Transverse colon (tissue), 4 donors: ENCODE results near the gene WRNIP1. TPM values are rescaled to one million over a fixed set of nuclear protein-coding genes. Genes with fewer than 3 reads are reported as not detected.

Experiments
- DNase-seq: peaks from one replicate; pipeline ENCODE4 v3.0.0-alpha.2; 2019
- H3K27ac ChIP-seq, 4 donors: fragments of 200-600 bp; sonication (generic); 2 replicates each; pipeline ENCODE4 v1.5.1; 2016 to 2018; ENCODE audit warnings: inconsistent platforms in 4 of 4
- H3K27me3 ChIP-seq: fragments of 200-600 bp; sonication (generic); 2 replicates; pipeline ENCODE4 v1.5.1; 2017; ENCODE audit warnings: inconsistent platforms
- H3K36me3 ChIP-seq, 4 donors: fragments of 200-600 bp; sonication (generic); 2 replicates each; pipeline ENCODE4 v1.5.1; 2017 to 2019; ENCODE audit warnings: inconsistent platforms in 4 of 4
- H3K4me1 ChIP-seq, 4 donors: fragments of 200-600 bp; sonication (generic); 2 replicates each; pipeline ENCODE4 v1.5.1; 2017 to 2020; ENCODE audit warnings: inconsistent platforms in 4 of 4
- H3K4me3 ChIP-seq, 4 donors: fragments of 200-600 bp; sonication (generic); 1 replicate in 1 of 4; 2 replicates in 3 of 4; pipeline versions ENCODE4 v1.5.1 to v1.6.1; 2017 to 2019; ENCODE audit warnings: inconsistent platforms in 4 of 4
- H3K9me3 ChIP-seq, 2 donors: fragments of 200-600 bp; sonication (generic); 2 replicates each; pipeline ENCODE4 v1.5.1; 2017 to 2019; ENCODE audit warnings: inconsistent platforms in 2 of 2
- EP300 ChIP-seq: sonication (generic); formaldehyde crosslinking; IDR thresholded peaks from one replicate; pipeline ENCODE4 v1.6.1; 2017; ENCODE audit warnings: antibody characterized with exemption, low read depth
- POLR2A ChIP-seq: fragments of 450-650 bp; IDR thresholded peaks from one replicate; pipeline ENCODE4 v1.6.1; 2016; ENCODE audit warnings: antibody characterized with exemption, mild to moderate bottlenecking, moderate library complexity
- POLR2AphosphoS5 ChIP-seq, 3 donors: sonication (generic); formaldehyde crosslinking; IDR thresholded peaks; one replicate each; pipeline ENCODE4 v1.6.1; 2016; ENCODE audit warnings: antibody characterized with exemption in 3 of 3
- WGBS, 2 donors: methylation state at CpG; one replicate each; pipeline ENCODE4 v1.1.5; 2018; ENCODE audit warnings: low coverage in 1 of 2; 5-methylcytosine and 5-hydroxymethylcytosine counted together
- in situ Hi-C, 4 donors: fragments of 200-750 bp; cut with MboI; loops; one replicate each; pipeline versions ENCODE4 v1.15.0 to v1.15.1; 2017; ENCODE audit warnings: low sequenced_read_pairs in 3 of 4, low pct_ligation_motif_present in 1 of 4, low pct_unique_long_range_greater_than_20kb in 1 of 4
- intact Hi-C: fragments of 100-400 bp; cut with DNase I; formaldehyde crosslinking; loops from one replicate; pipeline ENCODE4 v1.15.1; 2023; ENCODE audit warnings: low total_unique reads
- total RNA-seq, 4 donors: library from RNA; depleted of rRNA; stranded (reverse); fragments of >200 nt; gene quantifications; one replicate each; pipeline ENCODE4 v1.1.0, GENCODE V29; 2016
- TF ChIP-seq, protein P1 (sequence below), 5 experiments: fragments of 200-600 bp in 3 of 5; fragments of 450-650 bp in 2 of 5; sonication (generic) in 3 of 5; IDR thresholded peaks; 1 replicate in 2 of 5; 2 replicates in 3 of 5; pipeline ENCODE4 v1.5.1; 2016 to 2017; ENCODE audit warnings: antibody characterized with exemption in 5 of 5, inconsistent platforms in 3 of 5, mild to moderate bottlenecking in 2 of 5, moderate library complexity in 1 of 5

The WRNIP1 gene
- total RNA-seq, 4 donors from 2014 or later = 58.3 to 105 (median 65.8) TPM

DNA sequence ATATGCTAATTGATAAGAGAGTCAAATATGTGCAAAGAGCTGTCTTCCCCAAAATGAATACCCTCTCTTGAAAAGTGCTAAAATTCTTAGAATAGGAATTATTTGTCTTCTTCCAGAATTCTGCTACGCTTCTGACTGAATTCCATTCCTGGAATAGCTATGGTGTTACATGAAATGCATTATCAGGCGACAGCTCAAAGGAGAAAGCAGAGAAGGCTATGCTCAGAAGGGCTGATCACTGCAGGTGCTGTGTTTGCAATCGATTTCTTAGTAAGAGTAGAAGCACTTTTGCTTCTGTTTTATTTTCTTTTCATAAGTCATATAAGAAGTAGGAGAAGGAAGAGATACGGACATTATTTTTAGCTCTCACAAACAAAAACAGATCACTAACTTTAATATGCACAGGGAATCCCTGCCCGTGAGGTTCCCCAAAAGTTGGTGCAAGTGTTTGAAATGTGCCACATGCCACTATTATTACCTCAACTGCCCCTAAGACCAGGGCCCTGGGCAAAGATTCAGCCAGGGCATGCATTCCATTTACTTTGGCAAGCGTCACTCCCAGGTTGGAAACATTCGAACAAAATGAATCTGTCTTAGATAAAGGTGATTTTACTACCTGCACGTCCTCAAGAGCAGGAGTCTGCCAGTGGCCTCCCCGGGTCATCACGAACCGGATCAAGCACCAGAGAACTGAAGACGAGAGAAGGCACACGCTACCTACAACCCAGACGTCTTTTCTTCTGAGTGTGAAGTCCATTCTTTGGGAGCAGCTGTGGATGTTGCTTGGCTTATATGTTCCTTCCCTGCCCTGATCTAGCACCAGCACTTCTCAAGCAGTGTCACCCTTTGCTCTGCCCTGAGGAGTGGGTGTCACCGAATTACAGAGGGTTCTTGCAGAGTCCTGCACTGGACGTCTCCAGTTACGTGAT is 21.6 kb upstream of the WRNIP1 start:
- Histone ChIP-seq H3K36me3 (no peaks in the 10 kb centered on the region), H3K27ac (no peak overlapping the region), H3K27me3 (no peaks in the 10 kb centered on the region), H3K4me3 (no peak overlapping the region), H3K9me3 (no peaks in the 10 kb centered on the region), H3K4me1 (no peaks in the 10 kb centered on the region)
- no peak for DNase-seq
- intact Hi-C loops (loop anchor here (10.0 kb wide), 1 partner anchor 1149 kb away; no protein-coding TSS in a partner anchor), in situ Hi-C loops (loop anchor here in 1 of 4 donors (25.0 kb wide), 1 partner anchor 1156 kb away; no protein-coding TSS in a partner anchor)
- TF ChIP-seq, protein P1, sequence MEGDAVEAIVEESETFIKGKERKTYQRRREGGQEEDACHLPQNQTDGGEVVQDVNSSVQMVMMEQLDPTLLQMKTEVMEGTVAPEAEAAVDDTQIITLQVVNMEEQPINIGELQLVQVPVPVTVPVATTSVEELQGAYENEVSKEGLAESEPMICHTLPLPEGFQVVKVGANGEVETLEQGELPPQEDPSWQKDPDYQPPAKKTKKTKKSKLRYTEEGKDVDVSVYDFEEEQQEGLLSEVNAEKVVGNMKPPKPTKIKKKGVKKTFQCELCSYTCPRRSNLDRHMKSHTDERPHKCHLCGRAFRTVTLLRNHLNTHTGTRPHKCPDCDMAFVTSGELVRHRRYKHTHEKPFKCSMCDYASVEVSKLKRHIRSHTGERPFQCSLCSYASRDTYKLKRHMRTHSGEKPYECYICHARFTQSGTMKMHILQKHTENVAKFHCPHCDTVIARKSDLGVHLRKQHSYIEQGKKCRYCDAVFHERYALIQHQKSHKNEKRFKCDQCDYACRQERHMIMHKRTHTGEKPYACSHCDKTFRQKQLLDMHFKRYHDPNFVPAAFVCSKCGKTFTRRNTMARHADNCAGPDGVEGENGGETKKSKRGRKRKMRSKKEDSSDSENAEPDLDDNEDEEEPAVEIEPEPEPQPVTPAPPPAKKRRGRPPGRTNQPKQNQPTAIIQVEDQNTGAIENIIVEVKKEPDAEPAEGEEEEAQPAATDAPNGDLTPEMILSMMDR (IDR thresholded peaks at IDR 0.05) = no peak
- TF ChIP-seq POLR2A (no peak), EP300 (no peak), POLR2AphosphoS5 (IDR thresholded peaks at IDR 0.05) (no peak)
- WGBS, 2 donors = 55 to 84% methylated on average over 10 to 17 of the region's 17 CpGs

DNA sequence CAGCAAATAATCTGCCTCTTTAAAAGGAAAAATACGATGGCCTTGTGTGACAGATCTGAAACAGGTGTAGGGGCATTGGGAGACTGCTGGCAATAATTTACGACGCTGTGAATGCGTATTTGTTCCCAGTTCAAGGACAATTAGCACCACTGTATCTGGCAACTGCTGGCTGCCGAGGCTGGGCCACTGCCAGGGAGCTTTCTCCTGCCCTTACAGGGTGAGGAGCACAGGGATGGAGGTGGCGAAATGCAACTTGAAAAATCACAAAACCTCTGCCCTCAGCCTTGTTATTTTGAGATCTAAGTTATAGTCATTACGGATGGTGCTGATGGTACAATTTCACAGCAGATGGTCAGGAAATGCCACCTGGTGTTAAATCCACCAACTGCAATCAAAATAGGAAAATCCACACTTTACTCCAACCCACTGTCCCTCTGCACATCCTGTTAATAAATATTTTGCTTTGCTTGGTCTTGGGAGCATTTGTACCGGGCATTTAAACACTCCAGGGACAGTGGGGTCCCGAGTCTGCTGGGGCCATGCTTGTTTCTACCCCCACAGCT is 20.9 kb upstream of the WRNIP1 start:
- intact Hi-C loops (loop anchor here (10.0 kb wide), 1 partner anchor 1149 kb away; no protein-coding TSS in a partner anchor), in situ Hi-C loops (loop anchor here in 1 of 4 donors (25.0 kb wide), 1 partner anchor 1157 kb away; no protein-coding TSS in a partner anchor)
- H3K36me3 ChIP-seq = no peaks in the 10 kb centered on the region
- no peak overlapping the region for H3K4me3 ChIP-seq
- TF ChIP-seq POLR2AphosphoS5 (IDR thresholded peaks at IDR 0.05) (no peak), EP300 (no peak), POLR2A (no peak)
- TF ChIP-seq, protein P1 (IDR thresholded peaks at IDR 0.05) = peak in 3 of 5 experiments; percentile 12 to 16 (median 15)
- H3K4me1 ChIP-seq = no peaks in the 10 kb centered on the region
- H3K27ac ChIP-seq = no peak overlapping the region
- WGBS, 2 donors = 66 to 70% methylated on average over 2 to 9 of the region's 9 CpGs
- no peaks in the 10 kb centered on the region for H3K27me3 ChIP-seq
- no peaks in the 10 kb centered on the region for H3K9me3 ChIP-seq
- DNase-seq = no peak

DNA sequence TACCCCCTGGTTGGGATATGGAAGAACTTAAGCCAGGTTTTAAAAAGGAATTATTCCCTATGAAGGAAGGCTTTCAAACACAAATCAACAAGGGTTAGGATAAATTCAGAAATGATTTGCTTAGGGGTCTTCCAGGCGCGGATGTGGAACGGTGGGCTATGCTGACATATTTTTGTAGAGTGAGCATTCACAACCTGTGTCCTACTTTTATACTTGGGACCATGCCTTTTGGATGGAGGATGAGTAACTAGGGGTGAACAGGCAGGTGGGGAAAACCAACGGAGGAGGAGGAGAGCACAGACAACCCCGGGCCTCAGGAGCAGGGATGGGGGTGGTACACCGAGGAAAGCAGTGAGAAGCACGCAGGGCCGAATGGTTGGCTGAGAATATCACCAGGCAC is 20.4 kb upstream of the WRNIP1 start:
- H3K9me3 ChIP-seq = no peaks in the 10 kb centered on the region
- WGBS, 2 donors = 94 to 100% methylated on average over 7 to 8 of the region's 8 CpGs
- H3K4me1 ChIP-seq = peaks cover 0 to 3% (median 0%) of the 10 kb centered on the region in 4 donors
- no peaks in the 10 kb centered on the region for H3K36me3 ChIP-seq
- DNase-seq = no peak
- in situ Hi-C loops = loop anchor here in 1 of 4 donors (25.0 kb wide), 1 partner anchor 1157 kb away; no protein-coding TSS in a partner anchor
- intact Hi-C loops = loop anchor here (10.0 kb wide), 1 partner anchor 1150 kb away; no protein-coding TSS in a partner anchor
- no peak overlapping the region for H3K4me3 ChIP-seq
- no peaks in the 10 kb centered on the region for H3K27me3 ChIP-seq
- H3K27ac ChIP-seq = no peak overlapping the region
- no peak for TF ChIP-seq POLR2A
- TF ChIP-seq EP300 = no peak
- TF ChIP-seq, protein P1 (IDR thresholded peaks at IDR 0.05) = no peak
- TF ChIP-seq POLR2AphosphoS5 (IDR thresholded peaks at IDR 0.05) = no peak

DNA sequence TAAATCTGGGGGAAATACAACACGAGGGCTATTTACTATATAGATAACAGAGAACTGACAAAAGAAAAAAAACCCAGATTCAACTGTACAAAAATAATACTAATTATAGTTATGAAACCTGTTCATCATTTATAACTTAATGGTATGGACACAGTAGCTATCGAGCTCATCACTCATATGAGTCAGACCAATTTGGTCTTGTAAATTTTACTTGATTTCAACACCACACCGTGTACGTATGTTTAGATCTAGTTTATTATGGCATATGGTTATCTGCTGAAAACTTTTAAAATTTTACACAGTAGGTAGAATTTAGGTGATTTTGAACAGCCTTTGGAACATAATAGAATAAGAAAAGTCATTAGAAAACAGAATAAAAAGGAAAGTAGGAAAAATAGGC is 19.9 kb upstream of the WRNIP1 start:
- no peak for DNase-seq
- Histone ChIP-seq H3K9me3 (no peaks in the 10 kb centered on the region), H3K4me1 (peaks cover 0 to 7% (median 0%) of the 10 kb centered on the region in 4 donors), H3K27ac (no peak overlapping the region), H3K27me3 (no peaks in the 10 kb centered on the region), H3K4me3 (no peak overlapping the region), H3K36me3 (no peaks in the 10 kb centered on the region)
- intact Hi-C loops (loop anchor here (10.0 kb wide), 1 partner anchor 1150 kb away; no protein-coding TSS in a partner anchor), in situ Hi-C loops (loop anchor here in 1 of 4 donors (25.0 kb wide), 1 partner anchor 1158 kb away; no protein-coding TSS in a partner anchor)
- WGBS, 2 donors = 84% methylated on average over 4 of the region's 4 CpGs
- TF ChIP-seq POLR2A (no peak), EP300 (no peak), POLR2AphosphoS5 (IDR thresholded peaks at IDR 0.05) (no peak)
- TF ChIP-seq, protein P1 (IDR thresholded peaks at IDR 0.05) = no peak
